Omental fat pad (tissue), 4 donors: Measurements from ENCODE around the gene DCDC2C. TPM values are rescaled to one million over a fixed set of nuclear protein-coding genes. Genes with fewer than 3 reads are reported as not detected.

Experiments used
- ATAC-seq: fragments of 150-250 bp; one replicate; pipeline ENCODE4 v1.9.1; 2016; ENCODE audit warnings: mild to moderate bottlenecking, moderate library complexity; ENCODE audit not compliant: low FRiP score
- DNase-seq: peaks from one replicate; pipeline ENCODE4 v3.0.0-alpha.2; 2019; ENCODE audit warnings: low spot score
- total RNA-seq, 4 donors: library from RNA; depleted of rRNA; stranded (reverse); fragments of >200 nt; gene quantifications; one replicate each; pipeline ENCODE4 v1.1.0, GENCODE V29; 2016
- TF ChIP-seq, protein P1 (sequence below), 3 donors: fragments of 450-650 bp; IDR thresholded peaks; one replicate each; pipeline ENCODE4 v1.5.1; 2016 to 2017; ENCODE audit warnings: antibody characterized with exemption in 3 of 3, mild to moderate bottlenecking in 3 of 3, moderate library complexity in 2 of 3

The DCDC2C gene
- total RNA-seq, 4 donors from 2014 or later: 0.31 to 1.4 TPM; not detected in 2

- no peak for DNase-seq
- ATAC-seq: no peak
- TF ChIP-seq, protein P1, sequence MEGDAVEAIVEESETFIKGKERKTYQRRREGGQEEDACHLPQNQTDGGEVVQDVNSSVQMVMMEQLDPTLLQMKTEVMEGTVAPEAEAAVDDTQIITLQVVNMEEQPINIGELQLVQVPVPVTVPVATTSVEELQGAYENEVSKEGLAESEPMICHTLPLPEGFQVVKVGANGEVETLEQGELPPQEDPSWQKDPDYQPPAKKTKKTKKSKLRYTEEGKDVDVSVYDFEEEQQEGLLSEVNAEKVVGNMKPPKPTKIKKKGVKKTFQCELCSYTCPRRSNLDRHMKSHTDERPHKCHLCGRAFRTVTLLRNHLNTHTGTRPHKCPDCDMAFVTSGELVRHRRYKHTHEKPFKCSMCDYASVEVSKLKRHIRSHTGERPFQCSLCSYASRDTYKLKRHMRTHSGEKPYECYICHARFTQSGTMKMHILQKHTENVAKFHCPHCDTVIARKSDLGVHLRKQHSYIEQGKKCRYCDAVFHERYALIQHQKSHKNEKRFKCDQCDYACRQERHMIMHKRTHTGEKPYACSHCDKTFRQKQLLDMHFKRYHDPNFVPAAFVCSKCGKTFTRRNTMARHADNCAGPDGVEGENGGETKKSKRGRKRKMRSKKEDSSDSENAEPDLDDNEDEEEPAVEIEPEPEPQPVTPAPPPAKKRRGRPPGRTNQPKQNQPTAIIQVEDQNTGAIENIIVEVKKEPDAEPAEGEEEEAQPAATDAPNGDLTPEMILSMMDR (IDR thresholded peaks at IDR 0.05): no peak
Observed at GRCh38 chr2:3674066-3674845, 29.1 kb upstream of the DCDC2C start.

- TF ChIP-seq, protein P1 (IDR thresholded peaks at IDR 0.05): no peak
- DNase-seq (no peak), ATAC-seq (no peak)
Observed at GRCh38 chr2:3675687-3676086, 27.7 kb upstream of the DCDC2C start.

DNA sequence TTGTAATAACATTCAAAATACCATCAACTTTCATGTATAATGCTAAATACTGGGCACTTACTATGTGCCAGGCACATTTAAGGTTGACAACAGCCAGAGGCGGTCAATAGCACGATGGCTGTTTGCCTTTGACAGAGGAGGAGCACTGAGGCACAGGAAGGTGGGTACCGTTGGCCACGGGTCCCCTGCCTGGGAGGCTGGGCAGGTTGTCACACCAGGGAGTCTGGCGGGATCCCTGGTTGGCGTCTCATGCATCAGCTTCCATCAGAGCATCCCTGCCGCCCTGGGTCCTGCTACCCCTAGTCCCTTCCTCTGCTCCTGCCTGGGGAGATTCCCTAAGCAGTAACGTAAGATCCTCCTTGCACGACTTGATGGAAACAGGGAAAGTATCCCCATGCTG, 25.9 kb upstream of the DCDC2C start:
- no peak for DNase-seq
- no peak for ATAC-seq
- TF ChIP-seq, protein P1 (IDR thresholded peaks at IDR 0.05): no peak

DNA sequence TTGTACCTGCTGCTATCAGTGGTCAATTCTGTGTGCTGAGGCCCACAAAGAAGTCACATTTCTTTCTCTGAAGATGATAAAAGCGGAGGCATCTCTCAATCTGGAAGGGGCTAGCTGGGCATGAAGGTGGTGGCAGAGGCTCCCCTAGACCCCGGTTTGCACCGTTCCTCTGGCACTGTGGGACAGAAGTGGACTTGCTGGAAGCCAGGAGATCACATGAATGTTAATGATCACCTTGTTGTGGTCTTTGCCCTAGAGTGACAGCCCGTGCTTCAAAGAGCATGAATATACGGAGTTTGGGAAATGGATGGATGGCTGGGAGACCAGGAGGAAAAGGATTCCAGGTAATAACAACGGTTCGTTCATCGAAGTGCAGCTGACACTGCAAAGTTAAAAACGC, 25.2 kb upstream of the DCDC2C start:
- TF ChIP-seq, protein P1 (IDR thresholded peaks at IDR 0.05): no peak
- ATAC-seq: no peak
- DNase-seq: no peak

- DNase-seq: no peak
Observed at GRCh38 chr2:3679180-3679579, 24.2 kb upstream of the DCDC2C start.

GRCh38 chr2:3679616-3680393, 23.6 kb upstream of the DCDC2C start:
- TF ChIP-seq, protein P1 (IDR thresholded peaks at IDR 0.05): no peak
- no peak for DNase-seq
- no peak for ATAC-seq

More at GRCh38 chr2:3679180-3679579, 24.2 kb upstream of the DCDC2C start:
- TF ChIP-seq, protein P1 (IDR thresholded peaks at IDR 0.05): no peak
- no peak for ATAC-seq
